PFSK-1 (cell line): ENCODE measurements around the gene CAMK1D.

ENCODE experiments used
- FOXP2 ChIP-seq: optimal IDR thresholded peaks from 2 replicates; pipeline ENCODE3; 2011; ENCODE audit warnings: borderline replicate concordance, control low read depth, inconsistent platforms; ENCODE audit not compliant: insufficient read depth; ENCODE audit errors: extremely low read length, extremely low read depth
- POLR2AphosphoS5 ChIP-seq: IDR thresholded peaks from 2 replicates; pipeline ENCODE4 v1.6.1; 2012; ENCODE audit warnings: low read depth, mild to moderate bottlenecking, control low read depth, low read length, moderate library complexity
- SIN3A ChIP-seq: IDR thresholded peaks from 2 replicates; pipeline ENCODE4 v1.6.1; 2012; ENCODE audit warnings: mild to moderate bottlenecking, low read length, moderate library complexity, borderline replicate concordance; ENCODE audit not compliant: insufficient read depth
- TAF1 ChIP-seq: IDR thresholded peaks from 2 replicates; pipeline ENCODE4 v1.6.1; 2012; ENCODE audit warnings: low read length, control low read depth, borderline replicate concordance; ENCODE audit not compliant: insufficient read depth
- TF ChIP-seq, protein P1 (sequence below), 2 experiments: IDR thresholded peaks; 2 replicates each; pipeline versions ENCODE4 v1.6.1 to v1.8.0; 2011 to 2012; ENCODE audit warnings: low read depth in 2 of 2, low read length in 2 of 2, control low read depth in 1 of 2, inconsistent platforms in 1 of 2, mild to moderate bottlenecking in 1 of 2, moderate library complexity in 1 of 2; ENCODE audit not compliant: insufficient read depth in 1 of 2

GRCh38 chr10:12501841-12502525, 152.6 kb downstream of the CAMK1D start:
- TF ChIP-seq POLR2AphosphoS5 (no peak), TAF1 (no peak), SIN3A (no peak), FOXP2 (no peak)
- TF ChIP-seq, protein P1, sequence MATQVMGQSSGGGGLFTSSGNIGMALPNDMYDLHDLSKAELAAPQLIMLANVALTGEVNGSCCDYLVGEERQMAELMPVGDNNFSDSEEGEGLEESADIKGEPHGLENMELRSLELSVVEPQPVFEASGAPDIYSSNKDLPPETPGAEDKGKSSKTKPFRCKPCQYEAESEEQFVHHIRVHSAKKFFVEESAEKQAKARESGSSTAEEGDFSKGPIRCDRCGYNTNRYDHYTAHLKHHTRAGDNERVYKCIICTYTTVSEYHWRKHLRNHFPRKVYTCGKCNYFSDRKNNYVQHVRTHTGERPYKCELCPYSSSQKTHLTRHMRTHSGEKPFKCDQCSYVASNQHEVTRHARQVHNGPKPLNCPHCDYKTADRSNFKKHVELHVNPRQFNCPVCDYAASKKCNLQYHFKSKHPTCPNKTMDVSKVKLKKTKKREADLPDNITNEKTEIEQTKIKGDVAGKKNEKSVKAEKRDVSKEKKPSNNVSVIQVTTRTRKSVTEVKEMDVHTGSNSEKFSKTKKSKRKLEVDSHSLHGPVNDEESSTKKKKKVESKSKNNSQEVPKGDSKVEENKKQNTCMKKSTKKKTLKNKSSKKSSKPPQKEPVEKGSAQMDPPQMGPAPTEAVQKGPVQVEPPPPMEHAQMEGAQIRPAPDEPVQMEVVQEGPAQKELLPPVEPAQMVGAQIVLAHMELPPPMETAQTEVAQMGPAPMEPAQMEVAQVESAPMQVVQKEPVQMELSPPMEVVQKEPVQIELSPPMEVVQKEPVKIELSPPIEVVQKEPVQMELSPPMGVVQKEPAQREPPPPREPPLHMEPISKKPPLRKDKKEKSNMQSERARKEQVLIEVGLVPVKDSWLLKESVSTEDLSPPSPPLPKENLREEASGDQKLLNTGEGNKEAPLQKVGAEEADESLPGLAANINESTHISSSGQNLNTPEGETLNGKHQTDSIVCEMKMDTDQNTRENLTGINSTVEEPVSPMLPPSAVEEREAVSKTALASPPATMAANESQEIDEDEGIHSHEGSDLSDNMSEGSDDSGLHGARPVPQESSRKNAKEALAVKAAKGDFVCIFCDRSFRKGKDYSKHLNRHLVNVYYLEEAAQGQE (IDR thresholded peaks at IDR 0.05; ENCODE audit: insufficient read depth in 1 of 2, low read depth in 2 of 2, low read length in 2 of 2), result no peak
